Heart left ventricle (tissue), 13 donors: ENCODE results near the gene BCR.

Experiments
- CTCF ChIP-seq, 12 donors: fragments of 200-600 bp; sonication (generic) in 4 of 12; IDR thresholded peaks; one replicate each; pipeline versions ENCODE4 v1.5.0 to v1.8.0; 2018 to 2022; ENCODE audit warnings: antibody characterized with exemption in 12 of 12, mild to moderate bottlenecking in 5 of 12
- POLR2A ChIP-seq, 2 donors: fragments of 450-650 bp; IDR thresholded peaks; one replicate each; pipeline ENCODE4 v1.6.1; 2017; ENCODE audit warnings: antibody characterized with exemption in 2 of 2, mild to moderate bottlenecking in 2 of 2, moderate library complexity in 2 of 2
- donor health status: ischemic (EF 13 %, LVEDD 7.1; RV severe dilation, severe dysfunction).
- donor health status: DM: no; HTN: yes; CAD: no.
- donor health status: DM: no; HTN: no; CAD: no.
- donor health status: ischemic (EF 25% LVEDD 6.9; RV normal size, moderate dysfunction).
- donor health status: ischemic (EF 25% LVEDD 5.7; RV mildly dilated, moderate dysfunction).
- donor health status: ischemic (EF 35%, LVEDD 5.7; RV mildly dilated, moderate dysfunction).
- donor health status: nonischemic (EF 11% LVEDD 7.7; RV severe dilation, severe dysfunction).
- donor health status: DM: yes; HTN: yes; CAD: no.
- donor health status: PGD.
- donor health status: ischemic (EF 29% LVEDD 5.4; RV normal size, mild dysfunction).
- donor health status: nonischemic (EF 23%, LVEDD 6.1; RV moderate dilation, normal function).

- TF ChIP-seq CTCF (IDR thresholded peaks at IDR 0.05) (no peak), POLR2A (IDR thresholded peaks at IDR 0.05) (no peak)
These were observed 6.9 kb downstream of the BCR start for GRCh38 chr22:23187211-23187610.
